Vagina (tissue), 2 donors: Measurements from ENCODE around the gene MARK2.

Experiments
- CTCF ChIP-seq, 3 experiments: fragments of 450-650 bp in 2 of 3; fragments of 200-600 bp in 1 of 3; sonication (generic) in 1 of 3; IDR thresholded peaks; one replicate each; pipeline ENCODE4 v1.5.1; 2017 to 2019; ENCODE audit warnings: antibody characterized with exemption in 3 of 3, mild to moderate bottlenecking in 2 of 3, moderate library complexity in 2 of 3
- POLR2A ChIP-seq, 2 donors: fragments of 450-650 bp; IDR thresholded peaks; one replicate each; pipeline ENCODE4 v1.6.1; 2017; ENCODE audit warnings: antibody characterized with exemption in 2 of 2, mild to moderate bottlenecking in 2 of 2, moderate library complexity in 2 of 2
- POLR2AphosphoS5 ChIP-seq, 2 donors: sonication (generic); formaldehyde crosslinking; IDR thresholded peaks; one replicate each; pipeline ENCODE4 v1.9.0; 2017; ENCODE audit warnings: antibody characterized with exemption in 2 of 2, mild to moderate bottlenecking in 2 of 2, low read depth in 1 of 2; ENCODE audit not compliant: insufficient read depth in 1 of 2

GRCh38 chr11:63906087-63906486 lies 67.2 kb downstream of the MARK2 start:
- TF ChIP-seq CTCF (IDR thresholded peaks at IDR 0.05): no peak
- no peak for TF ChIP-seq POLR2A (IDR thresholded peaks at IDR 0.05)
- TF ChIP-seq POLR2AphosphoS5 (IDR thresholded peaks at IDR 0.05; ENCODE audit: insufficient read depth in 1 of 2, low read depth in 1 of 2): no peak
